ENCODE results near the gene NUDT15. TPM values are rescaled to one million over a fixed set of nuclear protein-coding genes. Genes with fewer than 3 reads are reported as not detected.
"Not testable (repeated sequence)": the region's sequence is repeated elsewhere in the genome, so short reads cannot be mapped to it uniquely, and the experiment has no call there.

Gene NUDT15
- polyA plus RNA-seq, 3 donors = 5.1 to 13.3 (median 12.6) TPM

GRCh38 chr13:48054601-48055000, 17.1 kb downstream of the NUDT15 start:
- no peaks in the 10 kb centered on the region for H4K20me1 ChIP-seq (ENCODE audit: insufficient read depth, low read length)
- no peaks in the 10 kb centered on the region for H3K4me1 ChIP-seq (ENCODE audit: control insufficient read depth in 1 of 2, insufficient read depth in 2 of 2, low read length in 2 of 2)
- H3K79me2 ChIP-seq (ENCODE audit: insufficient read depth, low read length) = no peaks in the 10 kb centered on the region
- WGBS (ENCODE audit: insufficient coverage) = 94% methylated on average over 4 of the region's 6 CpGs
- no peaks in the 10 kb centered on the region for H3K27me3 ChIP-seq (ENCODE audit: control insufficient read depth in 2 of 2, insufficient read depth in 2 of 2, low read length in 2 of 2)
- H3K4me2 ChIP-seq (replicated peaks; ENCODE audit: extremely low read depth, low read length, poor library complexity, severe bottlenecking) = no peak overlapping the region
- Mint-ChIP-seq H3K27ac (peak overlapping the region in 1 of 7 donors; percentile 13), H3K4me1 (no peaks in the 10 kb centered on the region), H3K27me3 (ENCODE audit: low read depth in 3 of 3) (peaks cover 0 to 2% (median 1%) of the 10 kb centered on the region in 3 donors), H3K9me3 (peaks cover 0 to 1% (median 0%) of the 10 kb centered on the region in 7 donors), H3K4me3 (no peak overlapping the region), H3K36me3 (peaks cover 60 to 75% of the 10 kb centered on the region in 2 donors)
- H3K9ac ChIP-seq (ENCODE audit: insufficient read depth, low read length, poor library complexity, severe bottlenecking) = no peak overlapping the region
- intact Hi-C loops (cut with micrococcal nuclease) = no loop called here
- peaks cover 24 to 63% of the 10 kb centered on the region in 2 donors for H3K36me3 ChIP-seq (replicated peaks in 1 of 2; ENCODE audit: control insufficient read depth in 1 of 2, insufficient read depth in 2 of 2, low read length in 2 of 2)
- DNase-seq = no peak
- H2AFZ ChIP-seq (ENCODE audit: insufficient read depth, low read depth, low read length, poor library complexity, severe bottlenecking) = no peak overlapping the region
- TF ChIP-seq CTCF (IDR thresholded peaks at IDR 0.05) = no peak
- no peak overlapping the region for H3K27ac ChIP-seq (ENCODE audit: low read depth in 1 of 2, low read length in 2 of 2)
- H3K9me3 ChIP-seq (replicated peaks in 1 of 2; ENCODE audit: control insufficient read depth in 1 of 2, insufficient read depth in 1 of 2, low read length in 2 of 2) = no peaks in the 10 kb centered on the region
- no peak overlapping the region for H3K4me3 ChIP-seq (replicated peaks in 1 of 3; ENCODE audit: low read depth in 2 of 3, low read length in 3 of 3)

DNA sequence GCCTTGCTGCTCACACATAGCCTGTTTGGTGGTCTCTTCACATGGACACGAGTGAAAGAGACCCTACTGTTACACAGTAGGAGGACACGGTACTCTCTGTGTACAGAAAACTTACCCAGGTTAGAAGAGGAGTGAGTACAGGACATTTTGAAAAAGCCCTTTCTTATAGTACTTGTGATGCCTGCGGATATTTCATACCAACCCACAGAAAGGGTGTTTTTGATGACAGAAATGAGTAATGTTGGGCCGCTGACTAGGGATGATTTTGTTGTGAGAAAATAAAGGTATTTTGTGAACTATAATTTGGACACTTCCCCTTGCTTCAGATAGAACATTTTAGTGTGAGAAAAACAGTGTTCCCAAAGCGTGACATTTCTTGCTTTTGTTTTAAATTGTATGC, 18.2 kb downstream of the NUDT15 start:
- Mint-ChIP-seq H3K4me1 (no peaks in the 10 kb centered on the region), H3K9me3 (peaks cover 0 to 1% (median 0%) of the 10 kb centered on the region in 7 donors), H3K27me3 (ENCODE audit: low read depth in 3 of 3) (peaks cover 0 to 1% (median under 1%) of the 10 kb centered on the region in 3 donors), H3K27ac (peak overlapping the region in 1 of 7 donors; percentile 16), H3K36me3 (peaks cover 57 to 75% of the 10 kb centered on the region in 2 donors), H3K4me3 (no peak overlapping the region)
- no peak for DNase-seq
- no peak overlapping the region for H3K4me3 ChIP-seq (replicated peaks in 1 of 3; ENCODE audit: low read depth in 2 of 3, low read length in 3 of 3)
- no peak overlapping the region for H3K4me2 ChIP-seq (replicated peaks; ENCODE audit: extremely low read depth, low read length, poor library complexity, severe bottlenecking)
- H2AFZ ChIP-seq (ENCODE audit: insufficient read depth, low read depth, low read length, poor library complexity, severe bottlenecking) = no peak overlapping the region
- no peaks in the 10 kb centered on the region for H3K79me2 ChIP-seq (ENCODE audit: insufficient read depth, low read length)
- TF ChIP-seq CTCF (IDR thresholded peaks at IDR 0.05) = no peak
- H3K9me3 ChIP-seq (replicated peaks in 1 of 2; ENCODE audit: control insufficient read depth in 1 of 2, insufficient read depth in 1 of 2, low read length in 2 of 2) = no peaks in the 10 kb centered on the region
- no CpG with 5 or more reads among the region's 5 CpGs for WGBS (ENCODE audit: insufficient coverage)
- no peaks in the 10 kb centered on the region for H3K4me1 ChIP-seq (ENCODE audit: control insufficient read depth in 1 of 2, insufficient read depth in 2 of 2, low read length in 2 of 2)
- intact Hi-C loops (cut with micrococcal nuclease) = no loop called here
- H3K27ac ChIP-seq (ENCODE audit: low read depth in 1 of 2, low read length in 2 of 2) = no peak overlapping the region
- H3K36me3 ChIP-seq (replicated peaks in 1 of 2; ENCODE audit: control insufficient read depth in 1 of 2, insufficient read depth in 2 of 2, low read length in 2 of 2) = peaks cover 23 to 52% of the 10 kb centered on the region in 2 donors
- no peaks in the 10 kb centered on the region for H3K27me3 ChIP-seq (ENCODE audit: control insufficient read depth in 2 of 2, insufficient read depth in 2 of 2, low read length in 2 of 2)
- H4K20me1 ChIP-seq (ENCODE audit: insufficient read depth, low read length) = no peaks in the 10 kb centered on the region
- no peak overlapping the region for H3K9ac ChIP-seq (ENCODE audit: insufficient read depth, low read length, poor library complexity, severe bottlenecking)

DNA sequence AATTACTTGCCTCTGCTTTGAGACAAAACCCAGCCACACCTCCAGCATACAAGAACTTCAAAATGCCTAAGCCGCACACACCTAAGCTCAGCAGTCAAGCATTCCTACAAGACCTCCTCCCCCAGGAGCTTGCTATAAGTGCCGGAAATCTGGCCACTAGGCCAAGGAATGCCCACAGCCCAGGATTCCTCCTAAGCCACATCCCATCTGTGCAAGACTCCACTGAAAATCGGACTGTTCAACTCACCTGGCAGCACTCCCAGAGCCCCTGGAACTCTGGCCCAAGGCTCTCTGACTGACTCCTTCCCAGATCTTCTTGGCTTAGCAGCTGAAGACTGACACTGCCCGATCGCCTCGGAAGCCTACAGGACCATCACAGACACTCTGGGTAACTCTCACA, 21.0 kb downstream of the NUDT15 start:
- Mint-ChIP-seq H3K36me3 (peaks cover 47 to 58% of the 10 kb centered on the region in 2 donors), H3K27ac (peak overlapping the region in 1 of 7 donors; percentile 18)
- DNase-seq; H3K79me2 ChIP-seq (ENCODE audit: insufficient read depth, low read length); H3K4me1 Mint-ChIP-seq; H3K9me3 Mint-ChIP-seq; H3K4me3 ChIP-seq (replicated peaks in 1 of 3; ENCODE audit: low read depth in 2 of 3, low read length in 3 of 3); H3K9me3 ChIP-seq (replicated peaks in 1 of 2; ENCODE audit: control insufficient read depth in 1 of 2, insufficient read depth in 1 of 2, low read length in 2 of 2); H3K9ac ChIP-seq (ENCODE audit: insufficient read depth, low read length, poor library complexity, severe bottlenecking); H3K27me3 Mint-ChIP-seq (ENCODE audit: low read depth in 3 of 3); H3K27me3 ChIP-seq (ENCODE audit: control insufficient read depth in 2 of 2, insufficient read depth in 2 of 2, low read length in 2 of 2); H3K4me1 ChIP-seq (ENCODE audit: control insufficient read depth in 1 of 2, insufficient read depth in 2 of 2, low read length in 2 of 2); H3K4me2 ChIP-seq (replicated peaks; ENCODE audit: extremely low read depth, low read length, poor library complexity, severe bottlenecking); H3K4me3 Mint-ChIP-seq; intact Hi-C loops (cut with micrococcal nuclease); H3K27ac ChIP-seq (ENCODE audit: low read depth in 1 of 2, low read length in 2 of 2); H4K20me1 ChIP-seq (ENCODE audit: insufficient read depth, low read length); H2AFZ ChIP-seq (ENCODE audit: insufficient read depth, low read depth, low read length, poor library complexity, severe bottlenecking): not testable (repeated sequence)
- H3K36me3 ChIP-seq (replicated peaks in 1 of 2; ENCODE audit: control insufficient read depth in 1 of 2, insufficient read depth in 2 of 2, low read length in 2 of 2) = peaks cover 5 to 36% of the 10 kb centered on the region in 2 donors
- WGBS (ENCODE audit: insufficient coverage) = 97% methylated on average over 3 of the region's 6 CpGs
